Urothelium cell line (cell line): ENCODE measurements around the gene C3orf62.

ENCODE experiments used
- DNase-seq: peaks from one replicate; pipeline ENCODE4 v3.0.0; 2011; ENCODE audit warnings: low spot score, mixed read lengths
- FAIRE-seq: peaks from 2 replicates; lab custom pipeline; 2011; peaks lifted over from hg19 to GRCh38; lab: Jason Lieb, UNC

C3orf62 gene

DNA sequence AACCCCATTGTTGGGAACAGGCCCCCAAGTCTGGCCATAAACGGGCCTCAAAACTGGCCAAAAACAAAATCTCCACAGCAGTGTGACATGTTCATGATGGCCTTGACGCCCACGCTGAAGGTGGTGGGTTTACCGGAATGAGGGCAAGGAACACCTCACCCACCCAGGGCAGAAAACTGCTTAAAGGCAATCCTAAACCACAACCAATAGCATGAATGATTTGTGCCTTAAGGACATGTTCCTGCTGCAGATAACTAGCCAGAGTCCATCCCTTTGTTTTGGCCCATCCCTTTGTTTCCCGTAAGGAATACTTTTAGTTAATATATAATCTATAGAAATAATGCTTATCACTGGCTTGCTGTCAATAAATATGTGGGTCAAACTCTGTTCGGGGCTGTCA, 57.9 kb downstream of the C3orf62 start:
- FAIRE-seq (peak; percentile 50), DNase-seq (no peak)
